GM23338 (cell line): ENCODE measurements around the gene DRG2. TPM values are rescaled to one million over a fixed set of nuclear protein-coding genes. Genes with fewer than 3 reads are reported as not detected.

Experiments
- ATAC-seq: fragments of 200-7000 bp; cut with Tn5 transposase; 3 replicates; pipeline ENCODE4 v1.9.1; 2020
- DNase-seq: peaks from one replicate; pipeline ENCODE4 v3.0.0-alpha.2; 2015; ENCODE audit warnings: low spot score
- H2AFZ ChIP-seq: fragments of 200-600 bp; sonication (generic); 2 replicates; pipeline ENCODE4 v1.8.0; 2016; ENCODE audit warnings: antibody characterized with exemption, mild to moderate bottlenecking, moderate library complexity
- H3F3A ChIP-seq: fragments of 200-600 bp; sonication (generic); replicated peaks from 2 replicates; pipeline ENCODE4 v1.8.0; 2017; ENCODE audit warnings: antibody characterized with exemption, mixed run types, low read depth
- H3K27ac ChIP-seq: fragments of 200-600 bp; sonication (generic); 2 replicates; pipeline ENCODE4 v1.6.1; 2016; ENCODE audit warnings: low read depth
- H3K27me3 ChIP-seq: fragments of 200-600 bp; sonication (generic); 2 replicates; pipeline ENCODE4 v1.8.0; 2016; ENCODE audit warnings: mild to moderate bottlenecking, mixed run types, moderate library complexity; ENCODE audit not compliant: insufficient read depth
- H3K36me3 ChIP-seq: fragments of 200-600 bp; sonication (generic); 2 replicates; pipeline ENCODE4 v1.8.0; 2016; ENCODE audit warnings: mild to moderate bottlenecking; ENCODE audit not compliant: insufficient read depth
- H3K4me1 ChIP-seq: fragments of 200-600 bp; sonication (generic); 2 replicates; pipeline ENCODE4 v1.8.0; 2016; ENCODE audit warnings: mild to moderate bottlenecking, moderate library complexity; ENCODE audit not compliant: insufficient read depth
- H3K4me2 ChIP-seq: fragments of 200-600 bp; sonication (generic); 2 replicates; pipeline ENCODE4 v1.7.1; 2017; ENCODE audit warnings: mixed run types
- H3K4me3 ChIP-seq: fragments of 200-600 bp; sonication (generic); 2 replicates; pipeline ENCODE4 v1.6.1; 2016; ENCODE audit warnings: mixed run types
- H3K79me2 ChIP-seq: fragments of 200-600 bp; sonication (generic); replicated peaks from 2 replicates; pipeline ENCODE4 v1.8.0; 2017; ENCODE audit warnings: mild to moderate bottlenecking; ENCODE audit not compliant: insufficient read depth
- H3K9me2 ChIP-seq: fragments of 200-600 bp; sonication (generic); 2 replicates; pipeline ENCODE4 v1.8.0; 2017; ENCODE audit not compliant: insufficient read depth
- H4K20me1 ChIP-seq: fragments of 200-600 bp; sonication (generic); replicated peaks from 2 replicates; pipeline ENCODE4 v1.8.0; 2017; ENCODE audit warnings: mild to moderate bottlenecking; ENCODE audit not compliant: insufficient read depth
- H3K27ac Mint-ChIP-seq: 2 replicates; pipeline ENCODE4 v1.8.0; 2020; ENCODE audit warnings: inconsistent platforms, mild to moderate bottlenecking, moderate library complexity, mixed read lengths
- H3K27me3 Mint-ChIP-seq: 3 replicates; pipeline ENCODE4 v1.8.0; 2022; ENCODE audit warnings: low read depth, mild to moderate bottlenecking, moderate library complexity, mixed read lengths, inconsistent platforms; ENCODE audit not compliant: insufficient read depth, poor library complexity
- H3K36me3 Mint-ChIP-seq: 3 replicates; pipeline ENCODE4 v1.8.0; 2021; ENCODE audit warnings: low read depth, mild to moderate bottlenecking, inconsistent platforms, moderate library complexity, mixed read lengths
- H3K4me1 Mint-ChIP-seq: 3 replicates; pipeline ENCODE4 v1.8.0; 2020; ENCODE audit warnings: mild to moderate bottlenecking, inconsistent platforms, mixed read lengths
- H3K4me3 Mint-ChIP-seq: 3 replicates; pipeline ENCODE4 v1.8.0; 2021; ENCODE audit warnings: moderate library complexity, mild to moderate bottlenecking, inconsistent platforms, mixed read lengths
- H3K9me3 Mint-ChIP-seq: 3 replicates; pipeline ENCODE4 v1.8.0; 2020; ENCODE audit warnings: moderate library complexity, mild to moderate bottlenecking, inconsistent platforms, mixed read lengths
- CREB1 ChIP-seq: fragments of 250-450 bp; sonication (Bioruptor Pico); IDR thresholded peaks from 2 replicates; pipeline ENCODE4 v1.5.0; 2020; ENCODE audit warnings: low read depth, mild to moderate bottlenecking, moderate library complexity
- EZH2 ChIP-seq: fragments of 200-600 bp; sonication (generic); IDR thresholded peaks from one replicate; pipeline ENCODE4 v1.8.0; 2017; ENCODE audit warnings: antibody characterized with exemption, mild to moderate bottlenecking, low read depth; ENCODE audit not compliant: unreplicated experiment
- JUNB ChIP-seq: IDR thresholded peaks from one replicate; pipeline ENCODE4 v1.6.1; 2016; ENCODE audit warnings: antibody characterized with exemption; ENCODE audit not compliant: unreplicated experiment
- POLR2AphosphoS5 ChIP-seq: IDR thresholded peaks from 2 replicates; pipeline ENCODE4 v1.6.1; 2016; ENCODE audit warnings: antibody characterized with exemption, low read depth
- STAT1 ChIP-seq: IDR thresholded peaks from one replicate; pipeline ENCODE4 v1.6.1; 2016; ENCODE audit warnings: antibody characterized with exemption; ENCODE audit not compliant: unreplicated experiment
- polyA plus RNA-seq: library from polyadenylated mRNA; unstranded; fragments of >200 nt; fragmentation: Nextera tagmentation; extraction: Ambion mirVana; gene quantifications from 2 replicates; pipeline ENCODE4 v1.2.1, GENCODE V29; 2016
- total RNA-seq: library from RNA; depleted of rRNA; stranded (reverse); fragments of >200 nt; shearing (Covaris generic); gene quantifications from 2 replicates; pipeline ENCODE4 v1.2.3, GENCODE V29; 2014
- TF ChIP-seq, protein P1 (sequence below): IDR thresholded peaks from one replicate; pipeline ENCODE4 v1.6.1; 2018; ENCODE audit warnings: antibody characterized with exemption; ENCODE audit not compliant: unreplicated experiment
- TF ChIP-seq, protein P2 (sequence below), 2 experiments: fragments of 200-600 bp in 1 of 2; sonication (generic) in 1 of 2; conservative IDR thresholded peaks; 2 replicates each; pipeline versions ENCODE4 v1.5.1 to v1.6.1; 2016 to 2017; ENCODE audit warnings: antibody characterized with exemption in 2 of 2, low read depth in 2 of 2, mild to moderate bottlenecking in 2 of 2, moderate library complexity in 1 of 2
- TF ChIP-seq, protein P3 (sequence below): IDR thresholded peaks from 2 replicates; pipeline ENCODE4 v1.6.1; 2016; ENCODE audit warnings: antibody characterized with exemption

DRG2 gene
- total and polyA plus RNA-seq, 2 experiments from 2014 or later = 36.2 to 48.0 TPM

DNA sequence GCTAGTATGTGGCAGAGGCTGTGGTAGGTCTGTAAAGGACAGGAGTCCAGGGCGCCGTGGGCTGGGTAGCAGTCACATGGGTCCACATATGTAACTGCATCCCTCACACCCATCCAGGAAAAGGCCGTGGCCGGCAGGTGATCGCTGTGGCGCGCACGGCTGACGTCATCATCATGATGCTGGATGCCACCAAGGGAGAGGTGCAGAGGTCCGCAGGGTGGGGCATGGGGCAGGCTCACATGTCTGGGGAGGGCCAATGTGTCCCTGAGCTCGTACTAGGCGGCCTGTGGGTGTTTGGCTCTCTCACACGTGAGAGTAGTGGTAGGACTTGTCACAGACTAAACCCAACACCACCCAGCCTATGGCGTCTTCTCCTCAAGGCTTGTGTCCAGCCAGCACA is 11.8 kb downstream of the DRG2 start:
- ATAC-seq (no peak), DNase-seq (no peak)
- H2AFZ ChIP-seq = no peak overlapping the region
- Mint-ChIP-seq H3K4me3 (no peak overlapping the region), H3K27me3 (peaks cover 5% of the 10 kb centered on the region), H3K4me1 (no peaks in the 10 kb centered on the region), H3K27ac (no peak overlapping the region), H3K36me3 (peaks cover 17% of the 10 kb centered on the region), H3K9me3 (no peaks in the 10 kb centered on the region)
- no peaks in the 10 kb centered on the region for H3K4me1 ChIP-seq
- H3K27ac ChIP-seq = no peak overlapping the region
- no peak overlapping the region for H3K4me2 ChIP-seq
- no peaks in the 10 kb centered on the region for H3K79me2 ChIP-seq
- H3F3A ChIP-seq = no peaks in the 10 kb centered on the region
- no peaks in the 10 kb centered on the region for H3K36me3 ChIP-seq
- H3K4me3 ChIP-seq = no peak overlapping the region
- no peaks in the 10 kb centered on the region for H3K9me2 ChIP-seq
- H4K20me1 ChIP-seq = no peaks in the 10 kb centered on the region
- no peaks in the 10 kb centered on the region for H3K27me3 ChIP-seq
- no peak for TF ChIP-seq JUNB
- TF ChIP-seq STAT1 = no peak
- TF ChIP-seq CREB1 (CRISPR knock-in tag) = no peak
- no peak for TF ChIP-seq POLR2AphosphoS5
- TF ChIP-seq, protein P1, sequence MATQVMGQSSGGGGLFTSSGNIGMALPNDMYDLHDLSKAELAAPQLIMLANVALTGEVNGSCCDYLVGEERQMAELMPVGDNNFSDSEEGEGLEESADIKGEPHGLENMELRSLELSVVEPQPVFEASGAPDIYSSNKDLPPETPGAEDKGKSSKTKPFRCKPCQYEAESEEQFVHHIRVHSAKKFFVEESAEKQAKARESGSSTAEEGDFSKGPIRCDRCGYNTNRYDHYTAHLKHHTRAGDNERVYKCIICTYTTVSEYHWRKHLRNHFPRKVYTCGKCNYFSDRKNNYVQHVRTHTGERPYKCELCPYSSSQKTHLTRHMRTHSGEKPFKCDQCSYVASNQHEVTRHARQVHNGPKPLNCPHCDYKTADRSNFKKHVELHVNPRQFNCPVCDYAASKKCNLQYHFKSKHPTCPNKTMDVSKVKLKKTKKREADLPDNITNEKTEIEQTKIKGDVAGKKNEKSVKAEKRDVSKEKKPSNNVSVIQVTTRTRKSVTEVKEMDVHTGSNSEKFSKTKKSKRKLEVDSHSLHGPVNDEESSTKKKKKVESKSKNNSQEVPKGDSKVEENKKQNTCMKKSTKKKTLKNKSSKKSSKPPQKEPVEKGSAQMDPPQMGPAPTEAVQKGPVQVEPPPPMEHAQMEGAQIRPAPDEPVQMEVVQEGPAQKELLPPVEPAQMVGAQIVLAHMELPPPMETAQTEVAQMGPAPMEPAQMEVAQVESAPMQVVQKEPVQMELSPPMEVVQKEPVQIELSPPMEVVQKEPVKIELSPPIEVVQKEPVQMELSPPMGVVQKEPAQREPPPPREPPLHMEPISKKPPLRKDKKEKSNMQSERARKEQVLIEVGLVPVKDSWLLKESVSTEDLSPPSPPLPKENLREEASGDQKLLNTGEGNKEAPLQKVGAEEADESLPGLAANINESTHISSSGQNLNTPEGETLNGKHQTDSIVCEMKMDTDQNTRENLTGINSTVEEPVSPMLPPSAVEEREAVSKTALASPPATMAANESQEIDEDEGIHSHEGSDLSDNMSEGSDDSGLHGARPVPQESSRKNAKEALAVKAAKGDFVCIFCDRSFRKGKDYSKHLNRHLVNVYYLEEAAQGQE = no peak
- TF ChIP-seq, protein P2, sequence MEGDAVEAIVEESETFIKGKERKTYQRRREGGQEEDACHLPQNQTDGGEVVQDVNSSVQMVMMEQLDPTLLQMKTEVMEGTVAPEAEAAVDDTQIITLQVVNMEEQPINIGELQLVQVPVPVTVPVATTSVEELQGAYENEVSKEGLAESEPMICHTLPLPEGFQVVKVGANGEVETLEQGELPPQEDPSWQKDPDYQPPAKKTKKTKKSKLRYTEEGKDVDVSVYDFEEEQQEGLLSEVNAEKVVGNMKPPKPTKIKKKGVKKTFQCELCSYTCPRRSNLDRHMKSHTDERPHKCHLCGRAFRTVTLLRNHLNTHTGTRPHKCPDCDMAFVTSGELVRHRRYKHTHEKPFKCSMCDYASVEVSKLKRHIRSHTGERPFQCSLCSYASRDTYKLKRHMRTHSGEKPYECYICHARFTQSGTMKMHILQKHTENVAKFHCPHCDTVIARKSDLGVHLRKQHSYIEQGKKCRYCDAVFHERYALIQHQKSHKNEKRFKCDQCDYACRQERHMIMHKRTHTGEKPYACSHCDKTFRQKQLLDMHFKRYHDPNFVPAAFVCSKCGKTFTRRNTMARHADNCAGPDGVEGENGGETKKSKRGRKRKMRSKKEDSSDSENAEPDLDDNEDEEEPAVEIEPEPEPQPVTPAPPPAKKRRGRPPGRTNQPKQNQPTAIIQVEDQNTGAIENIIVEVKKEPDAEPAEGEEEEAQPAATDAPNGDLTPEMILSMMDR (conservative IDR thresholded peaks at IDR 0.05; ENCODE audit: low read depth in 2 of 2) = no peak

DNA sequence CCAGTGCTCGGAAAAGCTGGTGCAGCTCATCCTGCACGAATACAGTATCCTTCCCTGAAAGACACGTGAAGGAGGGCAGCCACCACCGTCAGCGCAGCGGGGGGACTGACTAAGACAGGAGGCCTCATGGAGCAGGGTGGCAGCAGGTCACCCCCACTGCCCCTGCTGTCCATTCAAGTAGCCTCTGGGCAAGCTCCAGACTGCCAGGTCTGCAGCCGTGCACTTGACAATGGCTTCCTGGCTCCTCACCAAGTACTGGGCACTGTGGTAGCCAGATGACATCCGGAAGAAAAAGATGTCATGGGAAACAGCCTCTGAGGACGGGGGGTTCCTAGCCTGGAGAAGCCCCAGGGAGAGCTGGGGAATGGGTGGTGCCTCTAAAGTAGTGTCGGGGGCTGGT is 12.9 kb downstream of the DRG2 start:
- DNase-seq (no peak), ATAC-seq (no peak)
- Histone ChIP-seq H4K20me1 (no peaks in the 10 kb centered on the region), H2AFZ (no peak overlapping the region), H3F3A (no peaks in the 10 kb centered on the region), H3K27ac (no peak overlapping the region), H3K36me3 (no peaks in the 10 kb centered on the region), H3K79me2 (no peaks in the 10 kb centered on the region), H3K27me3 (no peaks in the 10 kb centered on the region), H3K4me2 (no peak overlapping the region), H3K4me3 (no peak overlapping the region), H3K9me2 (no peaks in the 10 kb centered on the region), H3K4me1 (no peaks in the 10 kb centered on the region)
- no peaks in the 10 kb centered on the region for H3K4me1 Mint-ChIP-seq
- H3K36me3 Mint-ChIP-seq = peaks cover 14% of the 10 kb centered on the region
- peaks cover 5% of the 10 kb centered on the region for H3K27me3 Mint-ChIP-seq
- no peak overlapping the region for H3K4me3 Mint-ChIP-seq
- no peak overlapping the region for H3K27ac Mint-ChIP-seq
- no peaks in the 10 kb centered on the region for H3K9me3 Mint-ChIP-seq
- no peak for TF ChIP-seq EZH2
- TF ChIP-seq, protein P3, sequence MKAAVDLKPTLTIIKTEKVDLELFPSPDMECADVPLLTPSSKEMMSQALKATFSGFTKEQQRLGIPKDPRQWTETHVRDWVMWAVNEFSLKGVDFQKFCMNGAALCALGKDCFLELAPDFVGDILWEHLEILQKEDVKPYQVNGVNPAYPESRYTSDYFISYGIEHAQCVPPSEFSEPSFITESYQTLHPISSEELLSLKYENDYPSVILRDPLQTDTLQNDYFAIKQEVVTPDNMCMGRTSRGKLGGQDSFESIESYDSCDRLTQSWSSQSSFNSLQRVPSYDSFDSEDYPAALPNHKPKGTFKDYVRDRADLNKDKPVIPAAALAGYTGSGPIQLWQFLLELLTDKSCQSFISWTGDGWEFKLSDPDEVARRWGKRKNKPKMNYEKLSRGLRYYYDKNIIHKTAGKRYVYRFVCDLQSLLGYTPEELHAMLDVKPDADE = no peak
- TF ChIP-seq, protein P1 = no peak
